HG03095 (cell line): ENCODE results near the gene PDGFA.

Source experiments
- ATAC-seq: cut with Tn5 transposase; IDR thresholded peaks from one replicate; pipeline ENCODE4 v1.9.1; 2021; ENCODE audit warnings: moderate library complexity; ENCODE audit not compliant: unreplicated experiment

Gene PDGFA

GRCh38 chr7:450036-450435 is 69.6 kb downstream of the PDGFA start:
- ATAC-seq: no peak

- ATAC-seq: no peak
Measured at GRCh38 chr7:449324-450019, 70.2 kb downstream of the PDGFA start.

GRCh38 chr7:447523-447922 is 72.1 kb downstream of the PDGFA start:
- ATAC-seq: no peak
